Endothelial cell of umbilical vein (primary cell): ENCODE measurements around the gene ANO1. TPM values are rescaled to one million over a fixed set of nuclear protein-coding genes. Genes with fewer than 3 reads are reported as not detected.

Source experiments
- BruUV-seq: library from RNA; stranded (reverse); fragments of 400-500 nt; replicated peaks from 2 replicates; lab custom pipeline; 2021; lab: Mats Ljungman, UMichigan
- CTCF ChIA-PET: fragments of 300-600, 350-600 bp; sonication (Branson Sonifier 250); formaldehyde crosslinking; loops from one replicate; lab custom pipeline; 2021; ENCODE audit warnings: antibody characterized with exemption, inconsistent platforms; lab: Charles Lee
- POLR2A ChIA-PET: fragments of 300-600, 350-600 bp; sonication (Branson Sonifier 250); formaldehyde crosslinking; loops from one replicate; lab custom pipeline; 2021; ENCODE audit warnings: antibody characterized with exemption, inconsistent platforms; lab: Charles Lee
- DNase-seq: peaks from one replicate; pipeline ENCODE4 v3.0.0-alpha.2; 2011; ENCODE audit warnings: low read depth, low spot score
- FAIRE-seq: peaks from 2 replicates; lab custom pipeline; 2011; peaks lifted over from hg19 to GRCh38; lab: Jason Lieb, UNC
- H2AFZ ChIP-seq: 2 replicates; pipeline ENCODE4 v1.6.0; 2012; ENCODE audit warnings: low read depth, low read length, control low read depth, inconsistent platforms
- H3K27ac ChIP-seq: 2 replicates; pipeline ENCODE4 v1.5.1; 2011; ENCODE audit warnings: low read depth, mild to moderate bottlenecking, control low read depth, low read length, moderate library complexity; ENCODE audit not compliant: insufficient read depth
- H3K27me3 ChIP-seq, 2 experiments: 2 replicates each; pipeline versions ENCODE4 v1.6.0 to v1.6.1; 2011; ENCODE audit warnings: low read length in 2 of 2, mixed read lengths in 1 of 2; ENCODE audit not compliant: control insufficient read depth in 2 of 2, insufficient read depth in 2 of 2
- H3K36me3 ChIP-seq, 2 experiments: 2 replicates in 1 of 2; 3 replicates in 1 of 2; pipeline ENCODE4 v1.5.1; 2011; ENCODE audit warnings: low read length in 2 of 2, mild to moderate bottlenecking in 1 of 2, moderate library complexity in 1 of 2; ENCODE audit not compliant: control insufficient read depth in 2 of 2, insufficient read depth in 2 of 2; ENCODE audit errors: extremely low read depth in 1 of 2
- H3K4me1 ChIP-seq: 3 replicates; pipeline ENCODE4 v1.5.1; 2011; ENCODE audit warnings: mild to moderate bottlenecking, low read length; ENCODE audit not compliant: control insufficient read depth, insufficient read depth; ENCODE audit errors: extremely low read depth
- H3K4me2 ChIP-seq: 2 replicates; pipeline ENCODE4 v1.6.1; 2011; ENCODE audit warnings: low read length, control low read depth, mixed read lengths; ENCODE audit not compliant: insufficient read depth
- H3K4me3 ChIP-seq, 3 experiments: fragments of 200-600 bp in 1 of 3; sonication (generic), shearing (Covaris generic) in 1 of 3; replicated peaks in 1 of 3; 2 replicates each; pipeline ENCODE4 v1.5.1; 2011 to 2016; ENCODE audit warnings: control low read depth in 3 of 3, low read length in 3 of 3, mild to moderate bottlenecking in 2 of 3, inconsistent platforms in 1 of 3, low read depth in 1 of 3, moderate library complexity in 1 of 3; ENCODE audit not compliant: insufficient read depth in 1 of 3
- H3K79me2 ChIP-seq: 2 replicates; pipeline ENCODE4 v1.6.0; 2012; ENCODE audit warnings: low read length, inconsistent platforms; ENCODE audit not compliant: control insufficient read depth, insufficient read depth
- H3K9ac ChIP-seq: replicated peaks from 2 replicates; pipeline ENCODE3; 2011; ENCODE audit warnings: low read length, control low read depth; ENCODE audit not compliant: insufficient read depth; ENCODE audit errors: extremely low read depth
- H3K9me1 ChIP-seq: replicated peaks from 3 replicates; pipeline ENCODE4 v1.6.0; 2011; ENCODE audit warnings: mild to moderate bottlenecking, low read length; ENCODE audit not compliant: control insufficient read depth, insufficient read depth; ENCODE audit errors: extremely low read depth
- H3K9me3 ChIP-seq: replicated peaks from 2 replicates; pipeline ENCODE4 v1.5.1; 2012; ENCODE audit warnings: low read length, inconsistent platforms; ENCODE audit not compliant: control insufficient read depth, insufficient read depth
- H4K20me1 ChIP-seq: replicated peaks from 2 replicates; pipeline ENCODE3; 2011; ENCODE audit warnings: mild to moderate bottlenecking, low read length; ENCODE audit not compliant: control insufficient read depth, insufficient read depth; ENCODE audit errors: extremely low read depth
- CTCF ChIP-seq, 2 donors: IDR thresholded peaks; 1 replicate in 1 of 2; 2 replicates in 1 of 2; pipeline ENCODE4 v1.5.1; 2011; ENCODE audit warnings: low read length in 2 of 2, mild to moderate bottlenecking in 2 of 2, moderate library complexity in 2 of 2, control low read depth in 1 of 2, inconsistent platforms in 1 of 2, low read depth in 1 of 2; ENCODE audit not compliant: insufficient read depth in 1 of 2; ENCODE audit errors: extremely low read depth in 1 of 2
- EZH2 ChIP-seq: IDR thresholded peaks from 2 replicates; pipeline ENCODE4 v1.6.1; 2012; ENCODE audit warnings: borderline replicate concordance, low read depth, mild to moderate bottlenecking, moderate library complexity, low read length, inconsistent platforms; ENCODE audit not compliant: severe bottlenecking
- FOS ChIP-seq: IDR thresholded peaks from 2 replicates; pipeline ENCODE4 v1.6.1; 2011; ENCODE audit warnings: mild to moderate bottlenecking, low read length, moderate library complexity, borderline replicate concordance; ENCODE audit not compliant: insufficient read depth
- GATA2 ChIP-seq: IDR thresholded peaks from 2 replicates; pipeline ENCODE4 v1.7.0; 2011; ENCODE audit warnings: low read depth, mild to moderate bottlenecking, moderate library complexity, mixed read lengths, low read length; ENCODE audit not compliant: insufficient read length, insufficient read depth
- JUN ChIP-seq: IDR thresholded peaks from 2 replicates; pipeline ENCODE4 v1.6.1; 2011; ENCODE audit warnings: borderline replicate concordance, low read depth; ENCODE audit not compliant: insufficient read length, insufficient read depth
- MAX ChIP-seq: IDR thresholded peaks from 2 replicates; pipeline ENCODE4 v1.6.1; 2011; ENCODE audit not compliant: insufficient read depth, insufficient read length
- MYC ChIP-seq: IDR thresholded peaks from one replicate; pipeline ENCODE4 v1.6.1; 2011; ENCODE audit warnings: mild to moderate bottlenecking, low read depth, low read length
- POLR2A ChIP-seq: IDR thresholded peaks from 2 replicates; pipeline ENCODE4 v1.6.1; 2012; ENCODE audit warnings: low read depth, mild to moderate bottlenecking, control low read depth, low read length
- POLR2AphosphoS5 ChIP-seq: IDR thresholded peaks from 2 replicates; pipeline ENCODE4 v1.6.1; 2012; ENCODE audit warnings: low read depth, mild to moderate bottlenecking, control low read depth, low read length, moderate library complexity; ENCODE audit not compliant: insufficient read depth
- dilution Hi-C: fragments of 300-500 bp; cut with MboI; formaldehyde crosslinking; loops from one replicate; pipeline ENCODE4 v1.15.0; 2019; ENCODE audit warnings: low sequenced_read_pairs; ENCODE audit not compliant: extremely low pct_ligation_motif_present
- intact Hi-C: fragments of 100-400 bp; cut with micrococcal nuclease; formaldehyde crosslinking; loops from one replicate; pipeline ENCODE4 v1.10.0; 2022
- polyA plus RNA-seq, 4 experiments: library from polyadenylated mRNA; depleted of rRNA in 3 of 4; stranded (reverse) in 3 of 4; unstranded in 1 of 4; fragments of >200 nt; gene quantifications; 2 replicates each; pipeline versions ENCODE4 v1.2.1 to v1.2.3, GENCODE V29; 2011 to 2012; ENCODE audit warnings: missing spikeins in 1 of 4
- total RNA-seq: library from RNA; stranded (reverse); gene quantifications from 2 replicates; pipeline ENCODE4 v1.2.3, GENCODE V29; 2021

Gene ANO1
- total and polyA plus RNA-seq, 2 donors (not counting 3 experiments of a cell fraction or from before 2014, with no cell fraction given) = 0.03 to 0.40 TPM

GRCh38 chr11:70049045-70049444 lies 29.1 kb upstream of the ANO1 start:
- DNase-seq = no peak
- no peaks in the 10 kb centered on the region for H3K79me2 ChIP-seq
- H3K27me3 ChIP-seq = peaks cover 5 to 42% of the 10 kb centered on the region in 2 experiments
- TF ChIP-seq MYC (no peak), CTCF (IDR thresholded peaks at IDR 0.05; ENCODE audit: extremely low read depth in 1 of 2, insufficient read depth in 1 of 2, low read depth in 1 of 2, low read length in 2 of 2) (no peak), EZH2 (no peak)
- no peak overlapping the region for H3K4me2 ChIP-seq
- no peaks in the 10 kb centered on the region for H3K36me3 ChIP-seq
- CTCF ChIA-PET = no interaction called here
- H3K4me3 ChIP-seq = no peak overlapping the region
- no peaks in the 10 kb centered on the region for H4K20me1 ChIP-seq
- no peaks in the 10 kb centered on the region for H3K4me1 ChIP-seq
- dilution Hi-C loops (no loop called here), intact Hi-C loops (no loop called here)
- POLR2A ChIA-PET = no interaction called here
- no peaks in the 10 kb centered on the region for H3K9me1 ChIP-seq
- no TSS peak for BruUV-seq
- H3K9me3 ChIP-seq = no peaks in the 10 kb centered on the region
- no peak overlapping the region for H2AFZ ChIP-seq
- FAIRE-seq = no peak
- H3K9ac ChIP-seq = no peak overlapping the region
- H3K27ac ChIP-seq = no peak overlapping the region

- H3K36me3 ChIP-seq = no peaks in the 10 kb centered on the region
- H3K4me2 ChIP-seq = no peak overlapping the region
- no peaks in the 10 kb centered on the region for H3K4me1 ChIP-seq
- no peak overlapping the region for H2AFZ ChIP-seq
- H3K27me3 ChIP-seq = peaks cover 5 to 53% of the 10 kb centered on the region in 2 experiments
- DNase-seq (no peak), FAIRE-seq (no peak)
- CTCF ChIA-PET = interaction anchor here (0.8 to 1.1 kb wide), 2 partner anchors 24 to 47 kb away, joined by 3 read pairs; no protein-coding TSS in a partner anchor
- POLR2A ChIA-PET = no interaction called here
- H3K27ac ChIP-seq = no peak overlapping the region
- BruUV-seq = no TSS peak
- H3K9me1 ChIP-seq = no peaks in the 10 kb centered on the region
- H3K9me3 ChIP-seq = no peaks in the 10 kb centered on the region
- dilution Hi-C loops = no loop called here
- TF ChIP-seq MYC = no peak
- TF ChIP-seq CTCF (IDR thresholded peaks at IDR 0.05; ENCODE audit: extremely low read depth in 1 of 2, insufficient read depth in 1 of 2, low read depth in 1 of 2, low read length in 2 of 2) = no peak
- TF ChIP-seq FOS = no peak
- no peak for TF ChIP-seq JUN
- TF ChIP-seq POLR2A = no peak
- no peak for TF ChIP-seq GATA2
- TF ChIP-seq POLR2AphosphoS5 = no peak
- TF ChIP-seq EZH2 = no peak
- no peak for TF ChIP-seq MAX
- H4K20me1 ChIP-seq = no peaks in the 10 kb centered on the region
- H3K4me3 ChIP-seq = no peak overlapping the region
- intact Hi-C loops = no loop called here
- no peak overlapping the region for H3K9ac ChIP-seq
- no peaks in the 10 kb centered on the region for H3K79me2 ChIP-seq
These were observed 27.9 kb upstream of the ANO1 start for GRCh38 chr11:70050243-70050642.
